Measurements from ENCODE around the gene ZNF141. TPM values are rescaled to one million over a fixed set of nuclear protein-coding genes. Genes with fewer than 3 reads are reported as not detected.

The ZNF141 gene
- total RNA-seq, 1 donor from 2014 or later = 17.0 TPM

DNA sequence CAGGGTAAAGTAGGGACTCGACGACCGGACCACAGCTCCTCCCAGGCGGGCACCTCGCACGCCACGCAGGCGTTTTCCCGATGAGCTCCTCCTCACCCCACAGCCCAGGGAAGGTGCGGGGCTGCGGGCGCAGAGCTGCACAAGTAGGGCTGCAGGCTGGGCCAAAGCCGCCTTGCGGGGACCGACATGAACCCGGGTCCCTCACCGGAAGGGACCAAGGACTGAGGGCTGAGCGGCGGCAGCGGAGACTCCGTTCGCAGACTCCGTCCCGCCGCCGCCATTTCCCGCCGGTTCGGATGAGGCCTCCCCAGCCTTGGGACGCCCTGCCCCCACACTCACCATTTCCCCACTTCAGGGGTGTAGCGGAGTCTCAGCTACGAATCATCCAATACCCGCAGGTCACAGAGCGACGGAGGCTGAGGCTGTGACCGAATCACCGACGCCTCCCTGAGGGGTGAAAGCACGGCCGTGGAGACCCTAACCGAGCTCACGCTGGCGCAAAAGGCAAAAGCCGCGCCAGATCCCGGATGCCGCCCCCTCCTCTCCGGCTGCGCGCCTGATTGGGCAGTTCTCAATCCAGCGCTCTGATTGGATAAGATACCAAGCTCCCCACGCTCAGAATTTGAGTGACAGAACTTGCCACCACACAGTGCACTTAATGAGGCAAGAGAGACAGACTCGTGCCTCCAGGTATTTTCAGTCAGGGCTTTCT is 32.5 kb upstream of the ZNF141 start, which contains the start of gene ZNF732:
Gene ZNF732, minus strand, starts transcription at position 506 of the 712 bp plus-strand sequence. Its CDS starts 164 bp downstream, at position 342.
- peaks cover 9% of the 10 kb centered on the region for H3K4me1 Mint-ChIP-seq (ENCODE audit: unreplicated experiment)
- H3K9me3 Mint-ChIP-seq (ENCODE audit: unreplicated experiment) = no peaks in the 10 kb centered on the region
- H3K36me3 Mint-ChIP-seq (ENCODE audit: low read depth, unreplicated experiment) = peaks cover 10% of the 10 kb centered on the region
- H3K27ac Mint-ChIP-seq (ENCODE audit: unreplicated experiment) = peak within 1 kb of the TSS; percentile 36
- H3K27me3 Mint-ChIP-seq (ENCODE audit: unreplicated experiment) = peaks cover 6% of the 10 kb centered on the region
- DNase-seq (ENCODE audit: low spot score) = peak; percentile 81
- TF ChIP-seq, protein P1, sequence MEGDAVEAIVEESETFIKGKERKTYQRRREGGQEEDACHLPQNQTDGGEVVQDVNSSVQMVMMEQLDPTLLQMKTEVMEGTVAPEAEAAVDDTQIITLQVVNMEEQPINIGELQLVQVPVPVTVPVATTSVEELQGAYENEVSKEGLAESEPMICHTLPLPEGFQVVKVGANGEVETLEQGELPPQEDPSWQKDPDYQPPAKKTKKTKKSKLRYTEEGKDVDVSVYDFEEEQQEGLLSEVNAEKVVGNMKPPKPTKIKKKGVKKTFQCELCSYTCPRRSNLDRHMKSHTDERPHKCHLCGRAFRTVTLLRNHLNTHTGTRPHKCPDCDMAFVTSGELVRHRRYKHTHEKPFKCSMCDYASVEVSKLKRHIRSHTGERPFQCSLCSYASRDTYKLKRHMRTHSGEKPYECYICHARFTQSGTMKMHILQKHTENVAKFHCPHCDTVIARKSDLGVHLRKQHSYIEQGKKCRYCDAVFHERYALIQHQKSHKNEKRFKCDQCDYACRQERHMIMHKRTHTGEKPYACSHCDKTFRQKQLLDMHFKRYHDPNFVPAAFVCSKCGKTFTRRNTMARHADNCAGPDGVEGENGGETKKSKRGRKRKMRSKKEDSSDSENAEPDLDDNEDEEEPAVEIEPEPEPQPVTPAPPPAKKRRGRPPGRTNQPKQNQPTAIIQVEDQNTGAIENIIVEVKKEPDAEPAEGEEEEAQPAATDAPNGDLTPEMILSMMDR (IDR thresholded peaks at IDR 0.05; ENCODE audit: unreplicated experiment) = no peak
- H3K4me3 Mint-ChIP-seq (ENCODE audit: unreplicated experiment) = peak within 1 kb of the TSS; percentile 90

DNA sequence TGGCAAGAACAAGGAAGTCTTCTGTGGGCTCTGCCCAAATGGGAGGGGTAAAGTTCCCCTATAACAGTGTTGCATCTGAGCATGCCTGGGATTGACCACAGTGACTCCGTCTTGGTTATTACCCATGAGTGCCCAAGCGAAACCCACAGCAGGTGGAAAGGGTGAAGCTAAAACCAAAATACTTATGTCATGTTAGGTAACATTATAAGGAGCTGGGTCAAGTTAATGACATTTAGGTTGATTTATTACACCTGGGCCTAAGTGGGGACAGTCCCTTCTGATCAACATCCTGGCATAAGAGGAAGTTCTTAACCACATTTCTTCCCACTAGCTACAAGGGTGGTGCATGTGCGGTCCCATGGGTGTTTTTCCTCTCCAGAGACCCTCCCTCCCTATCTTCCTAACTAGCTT is 31.1 kb upstream of the ZNF141 start:
- peaks cover 9% of the 10 kb centered on the region for H3K4me1 Mint-ChIP-seq (ENCODE audit: unreplicated experiment)

DNA sequence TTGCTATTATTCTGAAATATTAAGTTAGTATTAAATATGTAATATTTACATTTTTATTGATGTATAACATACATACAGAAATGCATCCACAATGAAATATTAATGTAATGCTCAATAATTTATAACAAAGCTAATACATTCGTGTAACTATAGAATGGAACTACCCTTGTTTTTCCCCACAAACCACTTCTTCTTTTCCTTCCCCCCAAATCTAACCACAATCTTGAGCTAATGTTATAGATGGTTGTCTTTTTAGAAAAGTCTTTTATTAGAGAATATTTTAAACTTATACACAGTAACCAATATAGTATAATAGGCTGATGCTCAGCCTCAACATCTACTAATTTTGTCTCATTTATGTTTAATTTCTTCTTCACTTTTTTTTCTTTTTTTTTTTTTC is 27.8 kb upstream of the ZNF141 start:
- H3K4me1 Mint-ChIP-seq (ENCODE audit: unreplicated experiment) = no peaks in the 10 kb centered on the region
- no peak for DNase-seq (ENCODE audit: low spot score)
- H3K9me3 Mint-ChIP-seq (ENCODE audit: unreplicated experiment) = no peaks in the 10 kb centered on the region
- TF ChIP-seq, protein P1 (IDR thresholded peaks at IDR 0.05; ENCODE audit: unreplicated experiment) = no peak
- H3K27ac Mint-ChIP-seq (ENCODE audit: unreplicated experiment) = no peak overlapping the region
- peaks cover 5% of the 10 kb centered on the region for H3K27me3 Mint-ChIP-seq (ENCODE audit: unreplicated experiment)
- H3K4me3 Mint-ChIP-seq (ENCODE audit: unreplicated experiment) = no peak overlapping the region
- peaks cover 7% of the 10 kb centered on the region for H3K36me3 Mint-ChIP-seq (ENCODE audit: low read depth, unreplicated experiment)

More for the DNA sequence above, 31.1 kb upstream of the ZNF141 start:
- Mint-ChIP-seq H3K36me3 (ENCODE audit: low read depth, unreplicated experiment) (peaks cover 10% of the 10 kb centered on the region), H3K27ac (ENCODE audit: unreplicated experiment) (no peak overlapping the region), H3K27me3 (ENCODE audit: unreplicated experiment) (peaks cover 6% of the 10 kb centered on the region), H3K9me3 (ENCODE audit: unreplicated experiment) (no peaks in the 10 kb centered on the region), H3K4me3 (ENCODE audit: unreplicated experiment) (no peak overlapping the region)
- no peak for DNase-seq (ENCODE audit: low spot score)
- TF ChIP-seq, protein P1 (IDR thresholded peaks at IDR 0.05; ENCODE audit: unreplicated experiment) = no peak

DNA sequence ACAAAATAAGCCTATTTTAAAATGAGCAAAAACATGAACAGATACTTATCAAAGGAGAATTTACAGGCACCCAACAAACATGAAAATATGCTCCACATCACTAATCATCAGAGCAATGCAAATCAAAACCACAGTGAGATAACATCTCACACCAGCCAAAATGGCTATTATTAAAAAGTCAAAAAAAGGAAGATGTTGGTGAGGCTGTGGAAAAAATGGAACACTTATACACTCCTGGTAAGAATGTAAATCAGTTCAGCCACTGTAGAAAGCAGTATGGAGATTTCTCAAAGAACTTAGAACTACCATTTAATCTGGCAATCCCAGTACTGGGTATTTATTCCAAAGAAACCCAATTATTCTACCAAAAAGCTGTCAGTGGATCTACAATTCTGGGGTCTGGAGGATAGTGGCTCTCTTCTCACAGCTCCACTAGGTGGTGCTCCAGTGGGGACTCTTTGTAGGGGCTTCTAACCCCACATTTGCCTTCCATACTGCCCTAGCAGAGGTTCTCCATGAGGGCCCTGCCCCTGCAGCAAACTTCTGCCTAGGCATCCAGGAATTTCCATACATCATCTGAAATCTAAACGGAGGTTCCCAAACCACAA is 23.2 kb upstream of the ZNF141 start:
- Mint-ChIP-seq H3K9me3 (ENCODE audit: unreplicated experiment) (peaks cover 16% of the 10 kb centered on the region), H3K27me3 (ENCODE audit: unreplicated experiment) (peaks cover 8% of the 10 kb centered on the region), H3K4me3 (ENCODE audit: unreplicated experiment) (no peak overlapping the region), H3K4me1 (ENCODE audit: unreplicated experiment) (no peaks in the 10 kb centered on the region), H3K27ac (ENCODE audit: unreplicated experiment) (no peak overlapping the region), H3K36me3 (ENCODE audit: low read depth, unreplicated experiment) (peaks cover 10% of the 10 kb centered on the region)
- TF ChIP-seq, protein P1 (IDR thresholded peaks at IDR 0.05; ENCODE audit: unreplicated experiment) = no peak
- DNase-seq (ENCODE audit: low spot score) = no peak

DNA sequence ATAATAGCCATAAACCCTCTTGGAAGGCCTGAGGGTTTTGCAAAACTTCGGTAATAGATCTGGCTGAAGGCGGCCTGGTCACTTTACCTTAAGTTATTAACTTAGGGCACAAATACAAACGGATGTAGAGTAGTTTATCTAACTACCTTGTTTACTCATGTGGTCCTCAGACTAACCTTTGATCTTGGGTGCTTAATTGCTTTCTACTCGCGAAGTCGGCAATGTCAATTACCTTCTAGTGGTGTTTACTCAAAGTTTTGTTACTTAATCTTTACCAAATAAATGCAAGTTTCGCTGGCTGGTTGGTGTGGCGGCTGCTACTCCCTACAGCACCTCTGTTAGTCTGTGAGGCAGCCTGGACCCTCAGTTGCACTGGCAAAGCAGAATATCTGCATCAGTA is 8.9 kb upstream of the ZNF141 start:
- DNase-seq (ENCODE audit: low spot score) = no peak
- Mint-ChIP-seq H3K4me3 (ENCODE audit: unreplicated experiment) (no peak overlapping the region), H3K27ac (ENCODE audit: unreplicated experiment) (no peak overlapping the region), H3K27me3 (ENCODE audit: unreplicated experiment) (no peaks in the 10 kb centered on the region), H3K4me1 (ENCODE audit: unreplicated experiment) (no peaks in the 10 kb centered on the region), H3K36me3 (ENCODE audit: low read depth, unreplicated experiment) (peaks cover 24% of the 10 kb centered on the region), H3K9me3 (ENCODE audit: unreplicated experiment) (peaks cover 15% of the 10 kb centered on the region)
- TF ChIP-seq, protein P1 (IDR thresholded peaks at IDR 0.05; ENCODE audit: unreplicated experiment) = no peak

Data from endothelial cell (in vitro differentiated cells).